T-cell (primary cell): ENCODE results near the gene LYRM4. TPM values are rescaled to one million over a fixed set of nuclear protein-coding genes. Genes with fewer than 3 reads are reported as not detected.

Experiments used
- ATAC-seq, 4 experiments: fragments of 200-7000 bp in 3 of 4; fragments of 150-1000 bp in 1 of 4; cut with Tn5 transposase; replicated peaks in 1 of 4; 1 replicate in 3 of 4; 2 replicates in 1 of 4; pipeline ENCODE4 v1.10.0; 2021; ENCODE audit warnings: moderate library complexity in 3 of 4, mild to moderate bottlenecking in 2 of 4, moderate number of reproducible peaks in 1 of 4
- CTCF ChIA-PET, 2 donors: fragments of 300-600 bp; sonication (Branson Sonifier 250); formaldehyde crosslinking; loops; one replicate each; lab custom pipeline; 2022; ENCODE audit warnings: antibody characterized with exemption in 2 of 2; lab: Charles Lee
- POLR2A ChIA-PET, 2 donors: fragments of 300-600 bp; sonication (Branson Sonifier 250); formaldehyde crosslinking; loops; one replicate each; lab custom pipeline; 2022; ENCODE audit warnings: antibody characterized with exemption in 2 of 2; lab: Charles Lee
- DNase-seq, 35 experiments: peaks; one replicate each; pipeline versions ENCODE4 v3.0.0 to v3.0.0-alpha.2; 2013 to 2023
- H3K27ac ChIP-seq: one replicate; pipeline ENCODE4 v1.5.1; 2013; ENCODE audit warnings: low read length
- H3K27me3 ChIP-seq, 2 experiments: replicated peaks in 1 of 2; 1 replicate in 1 of 2; 2 replicates in 1 of 2; pipeline versions ENCODE4 v1.6.1 to v1.7.0; 2013; ENCODE audit warnings: low read length in 1 of 2, mixed read lengths in 1 of 2; ENCODE audit not compliant: control insufficient read depth in 2 of 2, insufficient read depth in 2 of 2; ENCODE audit errors: extremely low read depth in 1 of 2
- H3K36me3 ChIP-seq, 2 donors: 1 replicate in 1 of 2; 2 replicates in 1 of 2; pipeline versions ENCODE4 v1.6.1 to v1.7.0; 2013; ENCODE audit warnings: low read length in 1 of 2; ENCODE audit not compliant: control insufficient read depth in 2 of 2, insufficient read depth in 1 of 2; ENCODE audit errors: extremely low read depth in 1 of 2
- H3K4me1 ChIP-seq, 2 experiments: 1 replicate in 1 of 2; 2 replicates in 1 of 2; pipeline versions ENCODE4 v1.6.1 to v1.7.0; 2013; ENCODE audit warnings: low read length in 2 of 2, mixed read lengths in 1 of 2; ENCODE audit not compliant: insufficient read depth in 2 of 2, control insufficient read depth in 1 of 2; ENCODE audit errors: extremely low read depth in 1 of 2
- H3K4me3 ChIP-seq, 2 donors: 1 replicate in 1 of 2; 2 replicates in 1 of 2; pipeline versions ENCODE4 v1.5.1 to v1.7.0; 2013; ENCODE audit warnings: mild to moderate bottlenecking in 2 of 2, low read length in 1 of 2, moderate library complexity in 1 of 2; ENCODE audit not compliant: control insufficient read depth in 1 of 2; ENCODE audit errors: extremely low read depth in 1 of 2
- H3K9me3 ChIP-seq: 2 replicates; pipeline ENCODE4 v1.7.0; 2013
- H3K27ac Mint-ChIP-seq, 2 donors: one replicate each; pipeline ENCODE4 v1.8.0; 2020 to 2021; ENCODE audit warnings: mild to moderate bottlenecking in 2 of 2, mixed read lengths in 2 of 2
- H3K27me3 Mint-ChIP-seq, 2 donors: one replicate each; pipeline ENCODE4 v1.8.0; 2021 to 2022; ENCODE audit warnings: mixed read lengths in 2 of 2
- H3K36me3 Mint-ChIP-seq: one replicate; pipeline ENCODE4 v1.8.0; 2021; ENCODE audit warnings: mixed read lengths
- H3K4me1 Mint-ChIP-seq, 3 donors: one replicate each; pipeline ENCODE4 v1.8.0; 2020 to 2022; ENCODE audit warnings: mixed read lengths in 3 of 3, mild to moderate bottlenecking in 1 of 3
- H3K4me3 Mint-ChIP-seq, 3 donors: one replicate each; pipeline ENCODE4 v1.8.0; 2020 to 2022; ENCODE audit warnings: mild to moderate bottlenecking in 3 of 3, mixed read lengths in 3 of 3, moderate library complexity in 3 of 3
- H3K9me3 Mint-ChIP-seq, 3 donors: one replicate each; pipeline ENCODE4 v1.8.0; 2020 to 2022; ENCODE audit warnings: mixed read lengths in 3 of 3
- WGBS: methylation state at CpG from one replicate; pipeline ENCODE4 v1.1.5; 2013; ENCODE audit warnings: missing lambda C conversion rate; ENCODE audit not compliant: insufficient coverage; 5-methylcytosine and 5-hydroxymethylcytosine counted together
- total RNA-seq, 35 experiments: library from RNA in 6 of 35; stranded (reverse) in 6 of 35; fragments of 120-200 nt in 1 of 35; gene quantifications; one replicate each; pipeline versions ENCODE4 v1.2.1 to v1.2.4 and lab custom pipeline; 2013 to 2026

LYRM4 gene
- total RNA-seq, 5 donors from 2014 or later (not counting 1 experiment from before 2014, with no cell fraction given) = 17.7 to 25.6 (median 20.4) TPM

GRCh38 chr6:5247201-5247600, 13.5 kb downstream of the LYRM4 start:
- H3K36me3 ChIP-seq = no peaks in the 10 kb centered on the region
- H3K9me3 ChIP-seq = no peaks in the 10 kb centered on the region
- ATAC-seq = no peak
- H3K36me3 Mint-ChIP-seq = peaks cover 18% of the 10 kb centered on the region
- H3K27ac ChIP-seq = no peak overlapping the region
- no peaks in the 10 kb centered on the region for H3K4me1 ChIP-seq
- H3K4me3 ChIP-seq = no peak overlapping the region
- no peak overlapping the region for H3K4me3 Mint-ChIP-seq
- H3K27ac Mint-ChIP-seq = no peak overlapping the region
- WGBS = no CpG with 5 or more reads among the region's 2 CpGs
- DNase-seq = no peak
- H3K4me1 Mint-ChIP-seq = peaks cover 0 to 16% (median 2%) of the 10 kb centered on the region in 3 donors
- ChIA-PET POLR2A (no interaction called here), CTCF (no interaction called here)
- H3K27me3 Mint-ChIP-seq = no peaks in the 10 kb centered on the region
- H3K27me3 ChIP-seq = no peaks in the 10 kb centered on the region
- no peaks in the 10 kb centered on the region for H3K9me3 Mint-ChIP-seq

- no peaks in the 10 kb centered on the region for H3K36me3 ChIP-seq
- peaks cover 14% of the 10 kb centered on the region for H3K36me3 Mint-ChIP-seq
- no peak for DNase-seq
- H3K9me3 ChIP-seq = no peaks in the 10 kb centered on the region
- no peak overlapping the region for H3K4me3 Mint-ChIP-seq
- no peaks in the 10 kb centered on the region for H3K27me3 Mint-ChIP-seq
- ChIA-PET POLR2A (no interaction called here), CTCF (no interaction called here)
- no peak overlapping the region for H3K27ac ChIP-seq
- H3K4me1 ChIP-seq = no peaks in the 10 kb centered on the region
- 91% methylated on average over 11 of the region's 13 CpGs for WGBS
- peaks cover 0 to 15% (median 2%) of the 10 kb centered on the region in 3 donors for H3K4me1 Mint-ChIP-seq
- no peaks in the 10 kb centered on the region for H3K27me3 ChIP-seq
- ATAC-seq = no peak
- no peak overlapping the region for H3K4me3 ChIP-seq
- no peak overlapping the region for H3K27ac Mint-ChIP-seq
- H3K9me3 Mint-ChIP-seq = no peaks in the 10 kb centered on the region
Observed at GRCh38 chr6:5246141-5247097, 14.3 kb downstream of the LYRM4 start.

GRCh38 chr6:5243069-5243468, 17.7 kb downstream of the LYRM4 start:
- Mint-ChIP-seq H3K9me3 (no peaks in the 10 kb centered on the region), H3K4me3 (no peak overlapping the region), H3K4me1 (peaks cover 0 to 2% (median 1%) of the 10 kb centered on the region in 3 donors), H3K27me3 (no peaks in the 10 kb centered on the region), H3K36me3 (peaks cover 12% of the 10 kb centered on the region), H3K27ac (no peak overlapping the region)
- POLR2A ChIA-PET = no interaction called here
- Histone ChIP-seq H3K27me3 (no peaks in the 10 kb centered on the region), H3K4me3 (no peak overlapping the region), H3K9me3 (no peaks in the 10 kb centered on the region), H3K27ac (no peak overlapping the region), H3K36me3 (no peaks in the 10 kb centered on the region), H3K4me1 (no peaks in the 10 kb centered on the region)
- DNase-seq = no peak
- no peak for ATAC-seq
- 97% methylated on average over 6 of the region's 12 CpGs for WGBS
- CTCF ChIA-PET = no interaction called here

GRCh38 chr6:5241252-5241651, 19.5 kb downstream of the LYRM4 start:
- POLR2A ChIA-PET = interaction anchor here in 1 of 2 donors (0.5 kb wide), 1 partner anchor 92 kb away, joined by 5 read pairs; no protein-coding TSS in a partner anchor
- ATAC-seq (no peak), DNase-seq (no peak)
- H3K27ac Mint-ChIP-seq = no peak overlapping the region
- H3K4me3 ChIP-seq = no peak overlapping the region
- CTCF ChIA-PET = interaction anchor here in 1 of 2 donors (0.9 to 1.0 kb wide), 2 partner anchors 11 to 27 kb away, joined by 3 read pairs; no protein-coding TSS in a partner anchor
- no peaks in the 10 kb centered on the region for H3K4me1 ChIP-seq
- no peaks in the 10 kb centered on the region for H3K27me3 ChIP-seq
- H3K4me1 Mint-ChIP-seq = peaks cover 0 to 2% (median 0%) of the 10 kb centered on the region in 3 donors
- H3K9me3 ChIP-seq = no peaks in the 10 kb centered on the region
- WGBS = no CpG with 5 or more reads among the region's 2 CpGs
- peaks cover 12% of the 10 kb centered on the region for H3K36me3 Mint-ChIP-seq
- no peak overlapping the region for H3K27ac ChIP-seq
- H3K36me3 ChIP-seq = no peaks in the 10 kb centered on the region
- H3K4me3 Mint-ChIP-seq = no peak overlapping the region
- H3K27me3 Mint-ChIP-seq = no peaks in the 10 kb centered on the region
- H3K9me3 Mint-ChIP-seq = no peaks in the 10 kb centered on the region

DNA sequence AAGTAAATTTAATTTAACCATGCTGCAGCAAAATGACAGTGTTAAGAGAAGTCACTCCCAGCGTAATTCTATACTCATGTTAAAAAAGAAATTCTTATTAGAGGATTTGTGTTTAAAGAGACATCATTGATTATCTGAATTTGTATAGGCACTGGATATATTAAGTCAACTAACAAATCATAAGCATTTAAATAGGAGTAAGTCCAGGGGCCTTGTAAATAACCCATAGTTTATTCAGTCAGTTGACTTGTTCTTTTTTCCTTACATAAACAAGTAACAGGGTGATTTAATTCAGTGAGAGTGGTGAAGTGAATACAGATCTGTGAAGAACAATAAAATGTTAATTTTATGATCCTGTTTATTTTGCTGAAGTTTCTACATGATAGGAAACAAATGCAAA, 22.4 kb downstream of the LYRM4 start:
- Mint-ChIP-seq H3K4me1 (no peaks in the 10 kb centered on the region), H3K27ac (no peak overlapping the region), H3K36me3 (peaks cover 6% of the 10 kb centered on the region), H3K9me3 (no peaks in the 10 kb centered on the region), H3K4me3 (no peak overlapping the region), H3K27me3 (no peaks in the 10 kb centered on the region)
- H3K27ac ChIP-seq = no peak overlapping the region
- no peaks in the 10 kb centered on the region for H3K36me3 ChIP-seq
- no peaks in the 10 kb centered on the region for H3K4me1 ChIP-seq
- POLR2A ChIA-PET = no interaction called here
- H3K27me3 ChIP-seq = no peaks in the 10 kb centered on the region
- H3K9me3 ChIP-seq = no peaks in the 10 kb centered on the region
- DNase-seq (no peak), ATAC-seq (no peak)
- CTCF ChIA-PET = no interaction called here
- H3K4me3 ChIP-seq = no peak overlapping the region
- WGBS = no CpG with 5 or more reads among the region's 1 CpG

- Histone ChIP-seq H3K27me3 (no peaks in the 10 kb centered on the region), H3K27ac (no peak overlapping the region), H3K36me3 (no peaks in the 10 kb centered on the region), H3K4me3 (no peak overlapping the region), H3K4me1 (no peaks in the 10 kb centered on the region), H3K9me3 (no peaks in the 10 kb centered on the region)
- WGBS = 90% methylated on average over 3 of the region's 4 CpGs
- POLR2A ChIA-PET = no interaction called here
- H3K9me3 Mint-ChIP-seq = no peaks in the 10 kb centered on the region
- no peaks in the 10 kb centered on the region for H3K4me1 Mint-ChIP-seq
- CTCF ChIA-PET = no interaction called here
- DNase-seq (no peak), ATAC-seq (no peak)
- no peak overlapping the region for H3K27ac Mint-ChIP-seq
- no peaks in the 10 kb centered on the region for H3K27me3 Mint-ChIP-seq
- peaks cover 9% of the 10 kb centered on the region for H3K36me3 Mint-ChIP-seq
- no peak overlapping the region for H3K4me3 Mint-ChIP-seq
Observed at GRCh38 chr6:5237805-5238204, 22.9 kb downstream of the LYRM4 start.
